GM21529 (cell line): ENCODE measurements around the gene CAMTA1.
"Not testable (repeated sequence)": the region's sequence is repeated elsewhere in the genome, so short reads cannot be mapped to it uniquely, and the experiment has no call there.

Experiments
- ATAC-seq: cut with Tn5 transposase; IDR thresholded peaks from one replicate; pipeline ENCODE4 v1.9.1; 2021; ENCODE audit not compliant: unreplicated experiment

The CAMTA1 gene

GRCh38 chr1:7586031-7586941, 801.0 kb downstream of the CAMTA1 start:
- no peak for ATAC-seq

- no peak for ATAC-seq
These were observed 802.0 kb downstream of the CAMTA1 start for GRCh38 chr1:7587108-7587772.

GRCh38 chr1:7587773-7588456, 802.7 kb downstream of the CAMTA1 start:
- no peak for ATAC-seq

- ATAC-seq = no peak
These were observed 803.2 kb downstream of the CAMTA1 start for GRCh38 chr1:7588457-7588827.

- ATAC-seq = no peak
These were observed 804.0 kb downstream of the CAMTA1 start for GRCh38 chr1:7589080-7589735.

GRCh38 chr1:7589774-7590425, 804.6 kb downstream of the CAMTA1 start:
- ATAC-seq = no peak

GRCh38 chr1:7590426-7590790, 805.2 kb downstream of the CAMTA1 start:
- ATAC-seq = no peak

- no peak for ATAC-seq
These were observed 806.3 kb downstream of the CAMTA1 start for GRCh38 chr1:7591565-7591964.

- ATAC-seq = no peak
These were observed 807.0 kb downstream of the CAMTA1 start for GRCh38 chr1:7592120-7592798.

- no peak for ATAC-seq
These were observed 808.9 kb downstream of the CAMTA1 start for GRCh38 chr1:7594002-7594713.

- no peak for ATAC-seq
These were observed 809.6 kb downstream of the CAMTA1 start for GRCh38 chr1:7594714-7595295.

GRCh38 chr1:7595336-7595735, 810.1 kb downstream of the CAMTA1 start:
- ATAC-seq = no peak

GRCh38 chr1:7596126-7596965, 811.1 kb downstream of the CAMTA1 start:
- no peak for ATAC-seq

- ATAC-seq = not testable (repeated sequence)
These were observed 812.8 kb downstream of the CAMTA1 start for GRCh38 chr1:7598058-7598457.

- ATAC-seq = not testable (repeated sequence)
These were observed 819.7 kb downstream of the CAMTA1 start for GRCh38 chr1:7604906-7605305.

GRCh38 chr1:7606096-7606495, 820.8 kb downstream of the CAMTA1 start:
- ATAC-seq = no peak

GRCh38 chr1:7607097-7607496, 821.8 kb downstream of the CAMTA1 start:
- no peak for ATAC-seq

- no peak for ATAC-seq
These were observed 823.5 kb downstream of the CAMTA1 start for GRCh38 chr1:7608628-7609305.
